Liver (tissue), 9 donors: ENCODE measurements around the gene HNRNPR. TPM values are rescaled to one million over a fixed set of nuclear protein-coding genes. Genes with fewer than 3 reads are reported as not detected.

Experiments used
- DNase-seq: peaks from one replicate; pipeline ENCODE4 v3.0.0-alpha.2; 2017; ENCODE audit warnings: low spot score
- H3K27ac ChIP-seq, 2 donors: one replicate each; pipeline ENCODE4 v1.7.0; 2013; ENCODE audit warnings: inconsistent platforms in 2 of 2, low read length in 2 of 2, control low read depth in 1 of 2, low read depth in 1 of 2, mild to moderate bottlenecking in 1 of 2
- H3K27me3 ChIP-seq, 4 donors: one replicate each; pipeline versions ENCODE4 v1.6.1 to v1.7.0; 2013; ENCODE audit warnings: low read length in 3 of 4, inconsistent platforms in 1 of 4, mild to moderate bottlenecking in 1 of 4, moderate library complexity in 1 of 4; ENCODE audit not compliant: control insufficient read depth in 4 of 4, insufficient read depth in 4 of 4
- H3K36me3 ChIP-seq, 4 donors: one replicate each; pipeline versions ENCODE4 v1.6.1 to v1.7.0; 2013; ENCODE audit warnings: low read length in 3 of 4, mild to moderate bottlenecking in 3 of 4, low read depth in 1 of 4, moderate library complexity in 1 of 4; ENCODE audit not compliant: control insufficient read depth in 4 of 4, insufficient read depth in 3 of 4
- H3K4me1 ChIP-seq, 4 donors: one replicate each; pipeline versions ENCODE4 v1.6.1 to v1.7.0; 2013; ENCODE audit warnings: low read length in 3 of 4, mild to moderate bottlenecking in 3 of 4, moderate library complexity in 1 of 4; ENCODE audit not compliant: control insufficient read depth in 4 of 4, insufficient read depth in 4 of 4
- H3K4me3 ChIP-seq, 3 donors: one replicate each; pipeline versions ENCODE4 v1.6.1 to v1.7.0; 2013; ENCODE audit warnings: low read length in 3 of 3, control low read depth in 1 of 3, low read depth in 1 of 3, mild to moderate bottlenecking in 1 of 3
- H3K9ac ChIP-seq, 2 donors: one replicate each; pipeline ENCODE4 v1.7.0; 2013; ENCODE audit warnings: low read length in 2 of 2, mild to moderate bottlenecking in 2 of 2, moderate library complexity in 2 of 2, control low read depth in 1 of 2, low read depth in 1 of 2
- H3K9me3 ChIP-seq, 4 donors: one replicate each; pipeline versions ENCODE4 v1.6.1 to v1.7.0; 2013; ENCODE audit warnings: low read length in 3 of 4; ENCODE audit not compliant: control insufficient read depth in 4 of 4
- EGR1 ChIP-seq, 2 donors: IDR thresholded peaks; 2 replicates each; pipeline ENCODE4 v1.6.1; 2016 to 2018; ENCODE audit warnings: antibody characterized with exemption in 2 of 2, low read depth in 2 of 2
- FOXA1 ChIP-seq: IDR thresholded peaks from 2 replicates; pipeline ENCODE4 v1.6.1; 2016; ENCODE audit warnings: antibody characterized with exemption
- FOXA2 ChIP-seq: IDR thresholded peaks from 2 replicates; pipeline ENCODE4 v1.6.1; 2016; ENCODE audit warnings: antibody characterized with exemption
- GABPA ChIP-seq, 2 donors: IDR thresholded peaks in 1 of 2; conservative IDR thresholded peaks in 1 of 2; 2 replicates each; pipeline ENCODE4 v1.6.1; 2016; ENCODE audit warnings: antibody characterized with exemption in 2 of 2, mild to moderate bottlenecking in 1 of 2, moderate library complexity in 1 of 2
- HNF4A ChIP-seq, 2 donors: conservative IDR thresholded peaks; 2 replicates each; pipeline ENCODE4 v1.6.1; 2016; ENCODE audit warnings: antibody characterized with exemption in 2 of 2, mild to moderate bottlenecking in 2 of 2
- HNF4G ChIP-seq: IDR thresholded peaks from 2 replicates; pipeline ENCODE4 v1.6.1; 2016; ENCODE audit warnings: antibody characterized with exemption
- JUND ChIP-seq, 2 donors: IDR thresholded peaks; 2 replicates each; pipeline ENCODE4 v1.6.1; 2016; ENCODE audit warnings: antibody characterized with exemption in 2 of 2
- SP1 ChIP-seq: IDR thresholded peaks from 2 replicates; pipeline ENCODE4 v1.6.1; 2018; ENCODE audit warnings: antibody characterized with exemption, mild to moderate bottlenecking
- TAF1 ChIP-seq: conservative IDR thresholded peaks from 2 replicates; pipeline ENCODE4 v1.6.1; 2016; ENCODE audit warnings: antibody characterized with exemption, mild to moderate bottlenecking
- WGBS: extraction: QIAGEN DNeasy Blood & Tissue Kit; methylation state at CpG from one replicate; pipeline ENCODE4 v1.1.7; 2013; 5-methylcytosine and 5-hydroxymethylcytosine counted together
- polyA plus RNA-seq, 2 donors: library from polyadenylated mRNA; stranded (reverse) in 1 of 2; unstranded in 1 of 2; fragments of 200-250 nt in 1 of 2; fragments of >200 nt in 1 of 2; fragmentation: Nextera tagmentation in 1 of 2; extraction: Ambion mirVana in 1 of 2; gene quantifications; one replicate each; pipeline versions ENCODE4 v1.2.1 to v1.2.3, GENCODE V29; 2013 to 2015
- total RNA-seq, 2 donors: library from RNA; depleted of rRNA; stranded (reverse); fragments of >200 nt; gene quantifications; one replicate each; pipeline ENCODE4 v1.2.3, GENCODE V29; 2014
- TF ChIP-seq, protein P1 (sequence below): IDR thresholded peaks from 2 replicates; pipeline ENCODE4 v1.6.1; 2016; ENCODE audit warnings: antibody characterized with exemption
- TF ChIP-seq, protein P2 (sequence below): IDR thresholded peaks from 2 replicates; pipeline ENCODE4 v1.6.1; 2016; ENCODE audit warnings: antibody characterized with exemption
- TF ChIP-seq, protein P3 (sequence below): IDR thresholded peaks from 2 replicates; pipeline ENCODE4 v1.6.1; 2016; ENCODE audit warnings: antibody characterized with exemption, mild to moderate bottlenecking
- TF ChIP-seq, protein P4 (sequence below): fragments of 150-350 bp; IDR thresholded peaks from 2 replicates; pipeline ENCODE4 v1.5.1; 2017; ENCODE audit warnings: improper control_type of control experiment, low read depth, low read length; ENCODE audit not compliant: missing input control
- TF ChIP-seq, protein P5 (sequence below): IDR thresholded peaks from 2 replicates; pipeline ENCODE4 v1.6.1; 2016; ENCODE audit warnings: antibody characterized with exemption
- donor health status: healthy.
- donor health status: healthy.
- donor health status: healthy.
- donor health status: healthy.
- donor health status: healthy.

Gene HNRNPR
- total and polyA plus RNA-seq, 4 donors: 31.2 to 57.0 (median 38.4) TPM

DNA sequence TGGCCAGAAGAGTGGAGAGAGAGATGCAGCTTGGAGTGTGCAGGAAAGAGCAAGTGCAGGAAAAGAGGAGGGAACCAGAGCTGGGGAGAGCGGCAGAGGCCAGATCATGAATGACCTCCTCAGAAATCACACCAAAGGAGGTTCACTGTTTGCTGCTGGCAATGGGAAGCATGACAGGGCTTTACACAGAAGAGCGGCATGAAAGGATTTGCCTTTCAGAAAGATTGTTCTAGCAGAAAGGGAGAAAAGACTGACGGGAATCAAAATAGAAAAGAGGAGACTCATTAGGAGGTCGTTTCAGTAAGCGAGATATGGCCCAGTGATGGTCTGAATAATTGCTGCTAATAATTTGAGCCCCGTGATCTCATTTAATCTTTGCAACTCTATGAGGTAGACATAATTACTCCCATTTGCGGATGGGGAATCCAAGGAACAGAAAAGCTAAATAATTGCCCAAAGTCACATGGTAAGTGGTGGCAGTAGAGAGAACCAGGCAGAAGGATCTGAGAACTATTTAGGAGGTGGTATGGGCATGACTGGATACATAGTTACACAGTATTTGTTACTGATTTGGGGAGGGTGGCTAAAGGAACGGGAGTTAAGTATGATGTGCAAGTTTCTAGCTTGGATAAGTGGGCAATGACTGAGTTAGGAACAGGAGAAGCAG, 12.5 kb upstream of the HNRNPR start:
- Histone ChIP-seq H3K27me3 (no peaks in the 10 kb centered on the region), H3K27ac (no peak overlapping the region), H3K4me3 (no peak overlapping the region), H3K4me1 (no peaks in the 10 kb centered on the region), H3K36me3 (peaks cover 0 to 20% (median 15%) of the 10 kb centered on the region in 4 donors), H3K9me3 (peaks cover 17 to 30% (median 22%) of the 10 kb centered on the region in 4 donors), H3K9ac (no peak overlapping the region)
- 83% methylated on average over 8 of the region's 8 CpGs for WGBS
- DNase-seq: no peak
- TF ChIP-seq, protein P1, sequence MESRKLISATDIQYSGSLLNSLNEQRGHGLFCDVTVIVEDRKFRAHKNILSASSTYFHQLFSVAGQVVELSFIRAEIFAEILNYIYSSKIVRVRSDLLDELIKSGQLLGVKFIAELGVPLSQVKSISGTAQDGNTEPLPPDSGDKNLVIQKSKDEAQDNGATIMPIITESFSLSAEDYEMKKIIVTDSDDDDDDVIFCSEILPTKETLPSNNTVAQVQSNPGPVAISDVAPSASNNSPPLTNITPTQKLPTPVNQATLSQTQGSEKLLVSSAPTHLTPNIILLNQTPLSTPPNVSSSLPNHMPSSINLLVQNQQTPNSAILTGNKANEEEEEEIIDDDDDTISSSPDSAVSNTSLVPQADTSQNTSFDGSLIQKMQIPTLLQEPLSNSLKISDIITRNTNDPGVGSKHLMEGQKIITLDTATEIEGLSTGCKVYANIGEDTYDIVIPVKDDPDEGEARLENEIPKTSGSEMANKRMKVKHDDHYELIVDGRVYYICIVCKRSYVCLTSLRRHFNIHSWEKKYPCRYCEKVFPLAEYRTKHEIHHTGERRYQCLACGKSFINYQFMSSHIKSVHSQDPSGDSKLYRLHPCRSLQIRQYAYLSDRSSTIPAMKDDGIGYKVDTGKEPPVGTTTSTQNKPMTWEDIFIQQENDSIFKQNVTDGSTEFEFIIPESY: no peak
- no peak for TF ChIP-seq EGR1 (IDR thresholded peaks at IDR 0.05; ENCODE audit: low read depth in 2 of 2)
- TF ChIP-seq, protein P2, sequence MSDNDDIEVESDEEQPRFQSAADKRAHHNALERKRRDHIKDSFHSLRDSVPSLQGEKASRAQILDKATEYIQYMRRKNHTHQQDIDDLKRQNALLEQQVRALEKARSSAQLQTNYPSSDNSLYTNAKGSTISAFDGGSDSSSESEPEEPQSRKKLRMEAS: no peak

DNA sequence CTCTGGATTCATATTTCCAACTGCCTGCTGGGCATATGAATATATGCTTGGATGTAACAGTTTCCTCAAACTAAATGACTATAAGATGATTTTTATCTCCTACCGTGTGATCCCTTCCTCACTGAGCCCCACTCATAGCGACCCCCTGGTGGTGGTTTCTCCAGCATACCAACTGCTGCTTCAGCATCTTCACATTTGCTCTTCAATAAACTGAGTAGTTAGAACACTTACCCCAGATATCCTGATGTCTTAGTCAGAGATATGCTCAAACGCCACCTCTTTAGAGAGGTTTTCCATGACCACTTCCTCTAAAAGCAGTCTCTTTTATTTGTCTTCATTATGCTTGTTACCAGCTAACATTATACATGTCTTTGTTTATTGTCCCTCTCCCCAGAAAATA, 10.2 kb upstream of the HNRNPR start:
- Histone ChIP-seq H3K4me3 (no peak overlapping the region), H3K27ac (no peak overlapping the region), H3K9me3 (peaks cover 0 to 7% (median 0%) of the 10 kb centered on the region in 4 donors), H3K27me3 (no peaks in the 10 kb centered on the region), H3K4me1 (no peaks in the 10 kb centered on the region), H3K9ac (no peak overlapping the region), H3K36me3 (peaks cover 0 to 3% (median 0%) of the 10 kb centered on the region in 4 donors)
- DNase-seq: no peak
- WGBS: 59% methylated on average over 3 of the region's 3 CpGs
- TF ChIP-seq SP1: no peak
- TF ChIP-seq, protein P3, sequence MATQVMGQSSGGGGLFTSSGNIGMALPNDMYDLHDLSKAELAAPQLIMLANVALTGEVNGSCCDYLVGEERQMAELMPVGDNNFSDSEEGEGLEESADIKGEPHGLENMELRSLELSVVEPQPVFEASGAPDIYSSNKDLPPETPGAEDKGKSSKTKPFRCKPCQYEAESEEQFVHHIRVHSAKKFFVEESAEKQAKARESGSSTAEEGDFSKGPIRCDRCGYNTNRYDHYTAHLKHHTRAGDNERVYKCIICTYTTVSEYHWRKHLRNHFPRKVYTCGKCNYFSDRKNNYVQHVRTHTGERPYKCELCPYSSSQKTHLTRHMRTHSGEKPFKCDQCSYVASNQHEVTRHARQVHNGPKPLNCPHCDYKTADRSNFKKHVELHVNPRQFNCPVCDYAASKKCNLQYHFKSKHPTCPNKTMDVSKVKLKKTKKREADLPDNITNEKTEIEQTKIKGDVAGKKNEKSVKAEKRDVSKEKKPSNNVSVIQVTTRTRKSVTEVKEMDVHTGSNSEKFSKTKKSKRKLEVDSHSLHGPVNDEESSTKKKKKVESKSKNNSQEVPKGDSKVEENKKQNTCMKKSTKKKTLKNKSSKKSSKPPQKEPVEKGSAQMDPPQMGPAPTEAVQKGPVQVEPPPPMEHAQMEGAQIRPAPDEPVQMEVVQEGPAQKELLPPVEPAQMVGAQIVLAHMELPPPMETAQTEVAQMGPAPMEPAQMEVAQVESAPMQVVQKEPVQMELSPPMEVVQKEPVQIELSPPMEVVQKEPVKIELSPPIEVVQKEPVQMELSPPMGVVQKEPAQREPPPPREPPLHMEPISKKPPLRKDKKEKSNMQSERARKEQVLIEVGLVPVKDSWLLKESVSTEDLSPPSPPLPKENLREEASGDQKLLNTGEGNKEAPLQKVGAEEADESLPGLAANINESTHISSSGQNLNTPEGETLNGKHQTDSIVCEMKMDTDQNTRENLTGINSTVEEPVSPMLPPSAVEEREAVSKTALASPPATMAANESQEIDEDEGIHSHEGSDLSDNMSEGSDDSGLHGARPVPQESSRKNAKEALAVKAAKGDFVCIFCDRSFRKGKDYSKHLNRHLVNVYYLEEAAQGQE: no peak
- TF ChIP-seq, protein P4, sequence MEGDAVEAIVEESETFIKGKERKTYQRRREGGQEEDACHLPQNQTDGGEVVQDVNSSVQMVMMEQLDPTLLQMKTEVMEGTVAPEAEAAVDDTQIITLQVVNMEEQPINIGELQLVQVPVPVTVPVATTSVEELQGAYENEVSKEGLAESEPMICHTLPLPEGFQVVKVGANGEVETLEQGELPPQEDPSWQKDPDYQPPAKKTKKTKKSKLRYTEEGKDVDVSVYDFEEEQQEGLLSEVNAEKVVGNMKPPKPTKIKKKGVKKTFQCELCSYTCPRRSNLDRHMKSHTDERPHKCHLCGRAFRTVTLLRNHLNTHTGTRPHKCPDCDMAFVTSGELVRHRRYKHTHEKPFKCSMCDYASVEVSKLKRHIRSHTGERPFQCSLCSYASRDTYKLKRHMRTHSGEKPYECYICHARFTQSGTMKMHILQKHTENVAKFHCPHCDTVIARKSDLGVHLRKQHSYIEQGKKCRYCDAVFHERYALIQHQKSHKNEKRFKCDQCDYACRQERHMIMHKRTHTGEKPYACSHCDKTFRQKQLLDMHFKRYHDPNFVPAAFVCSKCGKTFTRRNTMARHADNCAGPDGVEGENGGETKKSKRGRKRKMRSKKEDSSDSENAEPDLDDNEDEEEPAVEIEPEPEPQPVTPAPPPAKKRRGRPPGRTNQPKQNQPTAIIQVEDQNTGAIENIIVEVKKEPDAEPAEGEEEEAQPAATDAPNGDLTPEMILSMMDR: no peak
- TF ChIP-seq HNF4A (conservative IDR thresholded peaks at IDR 0.05): no peak
- TF ChIP-seq TAF1: no peak
- TF ChIP-seq, protein P5, sequence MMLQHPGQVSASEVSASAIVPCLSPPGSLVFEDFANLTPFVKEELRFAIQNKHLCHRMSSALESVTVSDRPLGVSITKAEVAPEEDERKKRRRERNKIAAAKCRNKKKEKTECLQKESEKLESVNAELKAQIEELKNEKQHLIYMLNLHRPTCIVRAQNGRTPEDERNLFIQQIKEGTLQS: no peak
- TF ChIP-seq, protein P1: no peak
- no peak for TF ChIP-seq FOXA1
- TF ChIP-seq JUND (IDR thresholded peaks at IDR 0.05): no peak
- no peak for TF ChIP-seq FOXA2
- TF ChIP-seq GABPA (IDR thresholded peaks at IDR 0.05 in 1 of 2, conservative IDR thresholded peaks at IDR 0.05 in 1 of 2): no peak
- TF ChIP-seq HNF4G: no peak
- TF ChIP-seq EGR1 (IDR thresholded peaks at IDR 0.05; ENCODE audit: low read depth in 2 of 2): no peak
